GM18858 (cell line): ENCODE data around the gene SP6.

Experiments used
- ATAC-seq: cut with Tn5 transposase; IDR thresholded peaks from one replicate; pipeline ENCODE4 v1.9.1; 2021; ENCODE audit not compliant: unreplicated experiment

SP6 gene

GRCh38 chr17:47850692-47851573 is at the start of gene SP6:
Gene SP6, minus strand, starts transcription at chr17:47851163. Its CDS starts 2,734 bp downstream, at chr17:47848429.
- ATAC-seq: no peak

GRCh38 chr17:47899643-47900042 is 48.7 kb upstream of the SP6 start:
- no peak for ATAC-seq

GRCh38 chr17:47898241-47898640 is 47.3 kb upstream of the SP6 start:
- no peak for ATAC-seq

GRCh38 chr17:47897561-47897960 is 46.6 kb upstream of the SP6 start:
- no peak for ATAC-seq

- ATAC-seq: no peak
Observed at GRCh38 chr17:47896672-47897490, 45.9 kb upstream of the SP6 start.

GRCh38 chr17:47895856-47896671 is 45.1 kb upstream of the SP6 start, which contains the start of gene SP2:
Gene SP2, plus strand, starts transcription at chr17:47896236. Its CDS starts 51 bp downstream, at chr17:47896287.
- ATAC-seq: peak; percentile 87

GRCh38 chr17:47895347-47895855 is 44.4 kb upstream of the SP6 start:
- no peak for ATAC-seq

- ATAC-seq: no peak
Observed at GRCh38 chr17:47894498-47895346, 43.8 kb upstream of the SP6 start.

- ATAC-seq: no peak
Observed at GRCh38 chr17:47891545-47892088, 40.7 kb upstream of the SP6 start.

GRCh38 chr17:47889734-47890529 is 39.0 kb upstream of the SP6 start:
- no peak for ATAC-seq

- no peak for ATAC-seq
Observed at GRCh38 chr17:47888293-47888692, 37.3 kb upstream of the SP6 start.

- no peak for ATAC-seq
Observed at GRCh38 chr17:47884905-47885730, 34.2 kb upstream of the SP6 start.

GRCh38 chr17:47884427-47884740 is 33.4 kb upstream of the SP6 start:
- ATAC-seq: no peak

- ATAC-seq: no peak
Observed at GRCh38 chr17:47883589-47884426, 32.8 kb upstream of the SP6 start.

GRCh38 chr17:47882695-47883588 is 32.0 kb upstream of the SP6 start:
- ATAC-seq: no peak

GRCh38 chr17:47882247-47882646 is 31.3 kb upstream of the SP6 start:
- no peak for ATAC-seq
